Adipocyte (in vitro differentiated cells): ENCODE results near the gene WNK2.

Source experiments
- DNase-seq: peaks from one replicate; pipeline ENCODE4 v3.0.0-alpha.2; 2015; ENCODE audit warnings: low read depth
- H3K27me3 ChIP-seq: replicated peaks from 2 replicates; pipeline ENCODE4 v1.7.0; 2013; ENCODE audit warnings: mild to moderate bottlenecking, low read length, moderate library complexity; ENCODE audit not compliant: control insufficient read depth, insufficient read depth
- H3K36me3 ChIP-seq: 2 replicates; pipeline ENCODE4 v1.7.0; 2013; ENCODE audit warnings: low read length, mild to moderate bottlenecking, moderate library complexity; ENCODE audit not compliant: control insufficient read depth, insufficient read depth, severe bottlenecking
- H3K4me1 ChIP-seq: 2 replicates; pipeline ENCODE4 v1.7.0; 2013; ENCODE audit warnings: mild to moderate bottlenecking, low read length, moderate library complexity; ENCODE audit not compliant: control insufficient read depth, insufficient read depth
- H3K4me3 ChIP-seq: 2 replicates; pipeline ENCODE4 v1.7.0; 2013; ENCODE audit warnings: mild to moderate bottlenecking, low read length, moderate library complexity
- H3K9ac ChIP-seq: 2 replicates; pipeline ENCODE4 v1.7.0; 2013; ENCODE audit warnings: mild to moderate bottlenecking, low read length, moderate library complexity
- H3K9me3 ChIP-seq: 2 replicates; pipeline ENCODE4 v1.7.0; 2013; ENCODE audit warnings: mild to moderate bottlenecking, low read length, moderate library complexity; ENCODE audit not compliant: control insufficient read depth

The WNK2 gene

DNA sequence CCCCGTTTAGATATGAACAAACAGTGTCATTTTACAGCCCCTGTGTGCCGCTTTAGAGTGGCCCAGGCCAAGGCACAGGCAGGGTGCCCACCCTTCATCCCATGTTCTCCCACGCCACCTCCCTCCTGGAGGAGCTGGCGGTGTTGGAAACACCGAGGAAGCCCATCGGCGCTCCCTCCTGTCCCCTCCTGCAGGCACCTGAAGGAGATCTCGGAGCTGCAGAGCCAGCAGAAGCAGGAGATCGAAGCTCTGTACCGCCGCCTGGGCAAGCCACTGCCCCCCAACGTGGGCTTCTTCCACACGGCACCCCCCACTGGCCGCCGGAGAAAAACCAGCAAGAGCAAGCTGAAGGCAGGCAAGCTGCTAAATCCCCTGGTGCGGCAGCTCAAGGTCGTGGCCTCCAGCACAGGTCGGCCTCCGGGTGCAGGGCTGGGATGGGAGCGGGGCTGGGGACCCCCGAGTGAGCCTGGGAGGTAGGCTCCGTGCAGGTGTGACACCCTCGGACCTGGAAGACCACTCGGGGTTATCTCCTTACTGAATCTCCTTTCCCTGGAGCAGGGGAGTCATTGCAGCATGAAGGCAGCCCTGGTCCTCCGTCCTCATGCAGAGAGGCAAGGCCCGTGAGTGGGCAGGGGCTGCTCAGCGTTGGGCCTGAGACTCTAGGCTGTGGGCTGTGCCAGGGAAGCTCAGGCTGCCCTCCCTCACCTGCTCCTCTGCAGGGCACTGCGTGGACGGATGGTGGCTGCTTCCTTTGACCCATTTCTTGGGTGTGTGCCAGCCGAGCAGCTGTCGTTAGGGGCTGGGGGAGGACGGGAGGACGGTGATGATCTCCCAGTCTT lies 113.9 kb downstream of the WNK2 start:
- DNase-seq: no peak
- H3K4me1 ChIP-seq: peaks cover 4% of the 10 kb centered on the region
- no peak overlapping the region for H3K4me3 ChIP-seq

DNA sequence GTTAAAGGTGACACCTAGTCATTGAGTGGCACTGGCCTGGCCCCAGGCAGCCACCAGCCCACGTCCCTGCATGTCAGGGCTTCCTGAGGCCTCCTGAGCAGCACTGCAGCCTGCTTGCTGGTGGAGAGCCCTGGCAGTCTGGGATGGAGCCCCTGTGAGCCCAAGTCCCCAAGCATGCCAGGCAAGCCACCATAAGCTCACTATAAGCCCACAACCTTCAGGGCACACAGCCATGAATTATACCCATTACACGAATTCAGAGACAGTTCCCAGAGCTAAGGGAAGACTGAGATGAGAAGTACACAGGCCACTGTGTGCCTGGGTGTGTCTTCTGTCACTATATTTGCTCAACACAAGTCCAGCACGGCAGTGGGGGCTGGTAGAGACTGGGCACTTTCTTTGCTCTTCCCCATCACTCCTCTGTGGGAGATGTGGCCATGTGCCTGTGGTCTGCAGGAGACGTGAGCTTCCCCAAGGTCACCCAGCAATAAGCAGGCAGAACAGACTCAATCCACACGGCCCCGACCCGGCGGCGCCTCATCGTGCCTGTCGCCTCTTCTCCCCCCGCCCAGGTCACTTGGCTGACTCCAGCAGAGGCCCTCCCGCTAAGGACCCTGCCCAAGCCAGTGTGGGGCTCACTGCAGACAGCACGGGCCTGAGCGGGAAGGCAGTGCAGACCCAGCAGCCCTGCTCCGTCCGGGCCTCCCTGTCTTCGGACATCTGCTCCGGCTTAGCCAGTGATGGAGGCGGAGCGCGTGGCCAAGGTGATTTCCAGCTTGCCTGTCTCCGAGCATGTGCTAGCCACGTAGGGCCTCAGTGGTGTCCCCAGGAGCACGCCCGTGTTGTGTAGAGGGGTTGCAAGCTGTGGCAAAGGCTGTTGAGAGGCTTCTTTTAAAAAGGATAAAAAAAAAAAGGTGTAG lies 114.8 kb downstream of the WNK2 start:
- DNase-seq: no peak
- H3K27me3 ChIP-seq: peaks cover 7% of the 10 kb centered on the region
- no peaks in the 10 kb centered on the region for H3K36me3 ChIP-seq
- no peak overlapping the region for H3K9ac ChIP-seq
- no peaks in the 10 kb centered on the region for H3K9me3 ChIP-seq
- peaks cover 4% of the 10 kb centered on the region for H3K4me1 ChIP-seq
- H3K4me3 ChIP-seq: no peak overlapping the region

More for the DNA sequence above, 113.9 kb downstream of the WNK2 start:
- H3K36me3 ChIP-seq: no peaks in the 10 kb centered on the region
- H3K9me3 ChIP-seq: no peaks in the 10 kb centered on the region
- H3K27me3 ChIP-seq: peaks cover 10% of the 10 kb centered on the region
- H3K9ac ChIP-seq: no peak overlapping the region

DNA sequence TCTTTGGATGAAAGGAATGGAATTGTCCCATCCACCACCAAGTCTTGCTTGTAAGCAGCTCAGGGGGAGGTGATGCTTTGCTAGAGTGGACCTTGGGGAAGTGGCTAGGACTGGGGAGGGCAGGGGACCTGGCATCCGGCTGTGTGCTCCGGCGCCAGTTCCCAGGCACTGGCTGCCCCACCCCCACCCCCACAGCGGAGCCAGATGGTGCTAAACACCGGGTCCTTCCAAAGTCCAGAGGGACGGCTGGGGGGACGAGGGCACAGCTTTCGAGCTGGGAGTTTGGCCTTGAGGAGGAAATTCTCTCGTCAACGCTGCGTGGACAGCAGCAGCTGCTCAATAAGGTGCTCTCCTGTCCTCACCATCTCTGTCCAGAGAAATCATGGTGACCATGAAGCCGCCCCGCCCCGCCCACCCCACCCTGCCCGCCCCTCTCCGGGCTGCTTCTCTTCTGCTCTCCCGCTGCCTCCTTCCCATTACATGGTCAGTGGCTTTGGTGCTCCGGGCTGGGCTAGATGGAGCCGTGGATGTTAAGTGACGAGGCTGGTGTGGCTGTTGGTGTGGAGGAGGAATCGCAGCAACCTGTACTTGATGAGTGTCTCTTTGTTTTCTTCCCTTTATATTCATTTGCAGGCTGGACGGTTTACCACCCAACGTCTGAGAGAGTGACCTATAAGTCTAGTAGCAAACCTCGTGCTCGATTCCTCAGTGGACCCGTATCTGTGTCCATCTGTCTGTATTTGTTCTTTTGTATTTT lies 115.7 kb downstream of the WNK2 start:
- H3K9me3 ChIP-seq: no peaks in the 10 kb centered on the region
- DNase-seq: no peak

DNA sequence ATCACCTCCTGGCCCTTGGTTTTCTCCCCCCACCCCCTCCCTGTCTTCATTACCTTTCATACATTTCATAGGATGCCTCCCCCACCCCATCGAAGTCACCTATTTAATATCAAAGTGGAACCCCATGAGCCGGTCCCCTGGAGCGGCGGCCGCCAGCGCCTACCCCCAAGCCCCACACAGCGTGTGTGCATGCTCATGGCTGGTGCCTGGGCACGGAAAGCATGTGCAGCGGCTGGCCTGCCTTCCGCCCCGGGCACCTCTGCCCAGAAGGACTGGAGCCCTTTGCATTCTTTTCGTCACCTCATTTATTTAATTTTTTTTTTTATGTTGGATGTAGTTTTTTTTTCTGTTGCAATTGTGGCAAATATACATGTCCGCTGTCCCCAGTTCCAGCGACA lies 116.2 kb downstream of the WNK2 start:
- no peak for DNase-seq
- Histone ChIP-seq H3K9ac (no peak overlapping the region), H3K9me3 (no peaks in the 10 kb centered on the region), H3K36me3 (no peaks in the 10 kb centered on the region), H3K4me1 (peaks cover 4% of the 10 kb centered on the region), H3K27me3 (no peaks in the 10 kb centered on the region), H3K4me3 (no peak overlapping the region)

More for the DNA sequence above, 115.7 kb downstream of the WNK2 start:
- peaks cover 4% of the 10 kb centered on the region for H3K4me1 ChIP-seq
- no peaks in the 10 kb centered on the region for H3K27me3 ChIP-seq
- no peak overlapping the region for H3K9ac ChIP-seq
- H3K36me3 ChIP-seq: no peaks in the 10 kb centered on the region
- no peak overlapping the region for H3K4me3 ChIP-seq

DNA sequence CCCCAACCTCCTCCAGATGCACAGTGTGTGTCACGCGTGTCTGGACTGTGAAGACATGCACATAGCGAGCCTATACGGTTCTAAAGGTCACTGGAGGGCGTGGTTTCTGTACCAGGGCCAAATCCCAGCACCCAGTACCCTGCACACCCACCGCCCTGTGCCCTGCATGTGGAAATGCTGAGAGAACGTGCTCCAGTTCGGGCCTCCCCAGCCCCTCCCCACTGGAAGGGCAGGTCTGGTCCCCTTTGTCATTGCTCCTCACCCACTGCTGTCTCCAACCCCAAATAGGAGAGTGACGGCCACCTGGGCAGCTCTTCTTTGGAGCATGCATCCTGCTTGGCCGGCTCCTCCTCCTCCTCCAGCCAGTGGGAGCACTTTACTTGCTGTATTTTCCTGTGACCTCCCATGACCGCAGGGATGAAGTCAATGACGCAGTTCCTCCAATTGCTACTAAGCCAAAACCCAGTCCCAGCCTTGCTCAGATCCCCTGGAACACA lies 116.7 kb downstream of the WNK2 start:
- Histone ChIP-seq H3K9ac (no peak overlapping the region), H3K4me3 (no peak overlapping the region), H3K9me3 (no peaks in the 10 kb centered on the region), H3K36me3 (no peaks in the 10 kb centered on the region), H3K4me1 (peaks cover 4% of the 10 kb centered on the region), H3K27me3 (no peaks in the 10 kb centered on the region)
- DNase-seq: no peak

DNA sequence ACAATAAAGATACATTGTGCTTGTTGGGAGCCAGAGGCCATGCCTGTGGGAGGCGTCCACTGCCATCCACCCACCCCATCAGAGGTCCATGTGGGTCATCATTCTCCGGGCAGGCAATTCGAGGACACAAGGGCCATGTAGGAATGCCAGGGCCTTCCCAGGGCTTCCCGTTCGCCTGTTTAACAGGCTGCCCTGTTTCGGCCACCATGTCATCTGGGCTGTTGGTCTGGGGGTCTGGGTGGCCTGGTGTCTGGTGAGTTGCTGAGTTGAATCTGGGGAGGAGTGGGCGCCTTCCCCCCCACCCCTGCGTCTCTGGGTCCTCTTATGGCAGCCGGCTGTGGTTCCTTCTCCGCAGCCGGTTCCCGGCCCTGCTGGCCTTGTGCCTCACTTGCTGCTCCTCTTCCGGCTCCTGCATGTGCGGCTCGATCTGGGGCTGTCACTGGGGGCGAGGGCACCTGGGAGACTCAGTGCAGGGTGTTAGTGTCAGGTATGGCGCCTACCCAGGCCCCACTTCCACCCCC lies 117.4 kb downstream of the WNK2 start:
- no peak for DNase-seq
- no peaks in the 10 kb centered on the region for H3K36me3 ChIP-seq
- no peaks in the 10 kb centered on the region for H3K9me3 ChIP-seq
- H3K27me3 ChIP-seq: no peaks in the 10 kb centered on the region
- no peak overlapping the region for H3K4me3 ChIP-seq
- peaks cover 4% of the 10 kb centered on the region for H3K4me1 ChIP-seq
- H3K9ac ChIP-seq: no peak overlapping the region

DNA sequence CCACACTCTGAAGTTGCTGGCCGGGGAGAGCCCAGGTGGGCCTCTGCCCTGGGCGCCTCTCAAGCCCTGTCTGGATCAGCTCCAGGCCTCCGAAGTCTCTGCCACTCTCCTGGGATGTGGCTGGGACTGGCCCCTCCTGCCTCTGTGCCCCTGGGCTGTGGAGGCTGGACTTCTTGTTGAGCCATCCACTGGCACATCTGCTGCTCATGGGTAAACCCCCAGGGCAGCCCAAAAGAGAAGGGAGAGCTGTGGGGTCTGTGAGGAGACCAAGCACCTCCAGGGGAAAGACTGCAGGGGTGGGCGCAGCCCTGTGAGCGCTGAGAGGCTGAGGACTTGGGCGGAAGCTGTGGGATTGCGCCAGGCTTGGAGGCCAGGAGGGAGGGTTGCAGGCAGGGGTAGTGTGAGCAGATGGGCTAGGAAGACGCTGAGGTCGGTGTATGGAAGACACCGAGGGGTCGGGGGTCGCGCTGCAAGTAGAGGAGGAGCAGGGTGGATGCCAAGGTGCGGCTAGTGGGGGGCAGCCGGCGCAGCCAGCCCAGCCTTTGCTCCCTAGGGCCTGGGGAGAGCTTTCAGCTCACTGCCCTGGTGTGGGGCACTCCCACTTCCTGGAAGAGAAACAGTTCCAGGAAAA lies 118.1 kb downstream of the WNK2 start:
- no peak overlapping the region for H3K9ac ChIP-seq
- no peaks in the 10 kb centered on the region for H3K9me3 ChIP-seq
- no peaks in the 10 kb centered on the region for H3K27me3 ChIP-seq
- no peaks in the 10 kb centered on the region for H3K36me3 ChIP-seq
- no peak overlapping the region for H3K4me3 ChIP-seq
- H3K4me1 ChIP-seq: peaks cover 4% of the 10 kb centered on the region
- no peak for DNase-seq

DNA sequence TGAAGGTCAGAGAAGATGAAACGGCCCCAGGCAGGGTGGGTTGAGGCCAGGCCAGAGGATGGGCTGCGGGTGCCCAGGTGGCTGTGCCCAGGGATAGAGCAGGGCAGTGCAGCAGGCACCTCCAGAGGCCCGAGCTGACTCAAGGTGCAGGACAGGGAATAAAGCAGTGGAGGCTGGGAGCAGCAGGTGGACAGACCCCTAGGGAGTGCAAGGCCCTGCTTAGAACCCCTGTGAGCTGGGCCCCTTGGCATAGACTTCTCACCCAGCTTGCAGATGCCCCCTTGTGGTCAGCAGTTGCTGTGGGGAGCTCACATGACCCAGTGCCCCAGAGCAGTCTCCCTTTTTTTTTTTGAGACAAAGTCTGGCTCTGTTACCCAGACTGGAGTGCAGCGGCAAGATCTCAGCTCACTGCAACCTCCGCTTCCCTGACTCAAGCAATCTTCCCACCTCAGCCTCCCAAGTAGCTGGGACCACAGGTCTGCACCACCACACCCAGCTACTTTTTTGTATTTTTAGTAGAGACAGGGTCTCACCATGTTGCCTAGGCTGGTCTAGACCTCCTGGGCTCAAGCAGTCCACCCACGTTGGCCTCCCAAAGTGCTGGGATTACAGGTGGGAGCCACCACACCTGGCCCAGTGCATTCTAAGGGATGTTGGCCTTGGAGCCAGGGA lies 118.8 kb downstream of the WNK2 start:
- H3K9me3 ChIP-seq: no peaks in the 10 kb centered on the region
- no peaks in the 10 kb centered on the region for H3K36me3 ChIP-seq
- peaks cover 4% of the 10 kb centered on the region for H3K4me1 ChIP-seq
- no peak overlapping the region for H3K9ac ChIP-seq
- DNase-seq: peak; percentile 67
- no peak overlapping the region for H3K4me3 ChIP-seq
- H3K27me3 ChIP-seq: peaks cover 4% of the 10 kb centered on the region

DNA sequence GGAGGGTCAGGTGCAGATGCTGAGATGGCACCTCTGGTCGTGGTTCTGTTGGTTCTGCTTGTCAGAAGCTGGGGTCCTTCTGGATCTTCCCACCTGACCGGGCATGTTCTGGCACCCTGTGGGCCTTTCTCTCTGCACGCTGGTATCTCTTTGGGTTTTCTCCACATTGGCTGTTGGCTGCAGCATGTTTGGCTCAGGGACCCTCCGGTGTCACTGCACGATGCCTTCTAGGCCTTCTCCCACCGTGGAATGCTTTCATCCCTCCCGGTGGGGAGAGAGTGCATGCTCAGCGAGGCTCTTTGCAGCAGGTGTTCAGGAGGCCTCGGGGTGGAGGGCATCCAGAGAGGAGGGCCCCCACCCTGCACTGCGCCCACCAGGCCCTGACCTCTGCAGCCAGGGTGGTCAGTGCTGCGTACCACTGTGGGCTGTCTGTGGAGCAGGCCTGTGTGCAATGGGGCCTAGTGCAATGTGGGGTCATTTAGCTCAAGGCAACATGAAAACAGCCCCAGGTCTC lies 119.4 kb downstream of the WNK2 start:
- Histone ChIP-seq H3K9me3 (no peaks in the 10 kb centered on the region), H3K36me3 (no peaks in the 10 kb centered on the region), H3K9ac (no peak overlapping the region), H3K4me3 (no peak overlapping the region), H3K4me1 (peaks cover 4% of the 10 kb centered on the region), H3K27me3 (peaks cover 6% of the 10 kb centered on the region)
- DNase-seq: no peak
